GM21381 (cell line): Measurements from ENCODE around the gene ICAM1.
A peak's percentile ranks its signal among the peaks of the same experiment; 100 is the strongest.
"Not testable (repeated sequence)": the region's sequence is repeated elsewhere in the genome, so short reads cannot be mapped to it uniquely, and the experiment has no call there.

Experiments used
- ATAC-seq: cut with Tn5 transposase; IDR thresholded peaks from one replicate; pipeline ENCODE4 v1.9.1; 2021; ENCODE audit warnings: mild to moderate bottlenecking, moderate library complexity; ENCODE audit not compliant: unreplicated experiment

The ICAM1 gene

DNA sequence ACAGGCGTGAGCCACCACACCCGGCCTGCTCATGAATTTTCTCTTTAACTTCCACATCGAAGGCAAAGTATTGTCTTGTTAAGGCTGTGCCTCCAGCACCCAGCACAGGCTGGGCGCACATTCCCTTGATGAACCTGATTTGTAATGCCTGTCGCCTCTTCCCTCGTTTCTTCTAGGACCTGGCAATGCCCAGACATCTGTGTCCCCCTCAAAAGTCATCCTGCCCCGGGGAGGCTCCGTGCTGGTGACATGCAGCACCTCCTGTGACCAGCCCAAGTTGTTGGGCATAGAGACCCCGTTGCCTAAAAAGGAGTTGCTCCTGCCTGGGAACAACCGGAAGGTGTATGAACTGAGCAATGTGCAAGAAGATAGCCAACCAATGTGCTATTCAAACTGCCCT is 3.7 kb downstream of the ICAM1 start:
- no peak for ATAC-seq

DNA sequence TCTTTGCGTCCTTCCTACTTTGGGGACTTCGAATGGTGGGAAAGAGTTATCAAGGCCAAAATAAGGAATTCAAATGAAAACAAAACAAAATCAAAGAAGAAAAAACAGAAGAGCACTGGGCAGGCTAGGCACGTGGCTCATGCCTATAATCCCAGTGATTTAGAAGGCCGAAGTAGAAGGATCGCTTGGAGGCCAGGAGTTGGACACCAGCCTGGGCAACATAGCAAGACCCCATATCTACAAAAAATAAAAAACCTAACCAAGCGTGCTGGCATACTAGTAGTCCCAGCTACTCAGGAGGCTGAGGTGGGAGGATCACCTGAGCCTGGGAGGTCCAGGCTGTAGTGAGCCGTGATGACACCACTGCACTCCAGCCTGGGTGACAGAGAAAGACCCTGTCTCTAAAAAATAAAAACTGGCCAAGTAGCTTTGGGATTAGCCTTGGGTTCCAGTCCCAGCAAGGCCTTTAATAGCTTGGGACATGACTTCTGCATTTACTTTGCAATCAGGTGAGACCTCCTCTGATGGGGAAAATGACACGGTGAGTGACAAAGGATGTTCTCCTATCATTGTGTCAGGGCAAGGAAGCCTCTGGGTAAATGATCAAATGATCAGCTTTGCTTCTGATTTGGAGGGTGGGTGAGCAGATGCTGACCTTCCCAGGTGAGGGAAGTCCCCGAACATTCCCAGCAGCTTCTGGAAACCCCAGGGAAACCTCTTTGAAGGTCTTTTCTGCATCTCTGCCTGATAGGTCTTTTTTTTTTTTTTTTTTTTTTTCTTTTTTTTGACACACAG is 7.1 kb downstream of the ICAM1 start:
- no peak for ATAC-seq

DNA sequence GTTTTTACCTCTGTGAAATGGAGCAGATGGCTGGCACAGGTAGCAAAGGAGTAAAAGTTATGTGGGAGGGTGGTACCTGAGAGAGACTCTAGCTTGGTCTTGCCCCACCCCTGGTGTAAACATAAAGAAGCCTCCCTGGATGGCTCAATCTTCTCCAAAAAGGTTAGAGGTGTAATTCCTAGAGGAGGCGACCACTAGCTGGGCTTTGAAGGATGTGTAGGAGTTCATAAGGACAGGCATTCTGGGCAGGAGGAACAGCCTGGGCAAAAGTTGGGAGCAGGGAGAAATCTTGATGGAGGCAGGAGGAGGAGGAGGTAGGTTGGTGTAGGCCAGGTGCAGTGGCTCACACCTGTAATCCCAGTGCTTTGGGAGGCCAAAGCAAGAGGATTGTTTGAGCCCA is 8.0 kb downstream of the ICAM1 start:
- no peak for ATAC-seq

DNA sequence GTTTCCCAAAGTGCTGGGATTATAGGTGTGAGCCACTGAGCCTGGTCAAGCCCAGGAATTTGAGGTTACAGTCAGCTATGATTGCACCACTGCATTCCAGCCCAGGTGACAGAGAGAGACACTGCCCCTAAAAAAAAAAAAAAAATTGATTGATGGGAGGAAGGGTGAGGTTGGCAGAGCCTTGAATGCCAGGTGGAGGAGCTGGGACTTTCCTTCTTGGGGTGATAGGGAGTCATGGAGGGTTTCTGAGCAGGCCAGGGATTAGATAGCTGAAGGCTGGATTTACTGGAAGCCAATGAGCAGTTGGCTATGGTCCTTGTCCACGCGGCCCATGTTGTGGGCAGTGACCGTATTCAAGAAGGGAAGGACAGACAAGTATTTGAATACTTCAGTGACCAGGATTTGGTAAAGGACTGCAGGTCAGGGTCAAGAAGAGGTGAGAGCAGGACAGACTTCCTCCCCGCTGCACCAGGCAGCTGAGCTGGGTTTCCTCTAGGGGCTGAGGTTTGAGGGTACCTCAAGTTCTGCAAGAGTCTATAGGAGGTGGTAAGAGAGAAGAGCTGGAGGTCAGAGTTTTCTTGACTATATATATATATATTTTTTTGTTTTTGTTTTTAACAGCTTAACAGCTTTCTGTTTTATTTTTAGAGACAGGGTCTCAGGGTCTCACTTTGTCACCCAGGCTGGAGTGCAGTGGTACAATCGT is 9.0 kb downstream of the ICAM1 start:
- ATAC-seq: no peak

DNA sequence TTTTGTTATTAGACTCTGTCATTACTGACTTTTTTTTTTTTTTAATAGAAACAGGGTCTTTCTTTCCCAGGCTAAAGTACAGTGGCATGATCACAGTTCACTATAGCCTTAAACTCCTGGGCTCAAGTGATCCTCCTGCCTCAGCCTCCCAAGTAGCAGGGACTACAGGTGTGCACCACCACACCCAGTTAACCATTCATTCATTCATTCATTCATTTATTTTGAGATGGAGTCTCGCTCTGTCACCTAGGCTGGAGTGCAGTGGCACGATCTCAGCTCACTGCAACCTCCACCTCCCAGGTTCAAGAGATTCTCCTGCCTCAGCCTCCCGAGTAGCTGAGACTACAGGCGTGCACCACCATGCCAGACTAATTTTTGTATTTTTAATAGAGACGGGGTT is 11.1 kb downstream of the ICAM1 start:
- not testable (repeated sequence) for ATAC-seq

DNA sequence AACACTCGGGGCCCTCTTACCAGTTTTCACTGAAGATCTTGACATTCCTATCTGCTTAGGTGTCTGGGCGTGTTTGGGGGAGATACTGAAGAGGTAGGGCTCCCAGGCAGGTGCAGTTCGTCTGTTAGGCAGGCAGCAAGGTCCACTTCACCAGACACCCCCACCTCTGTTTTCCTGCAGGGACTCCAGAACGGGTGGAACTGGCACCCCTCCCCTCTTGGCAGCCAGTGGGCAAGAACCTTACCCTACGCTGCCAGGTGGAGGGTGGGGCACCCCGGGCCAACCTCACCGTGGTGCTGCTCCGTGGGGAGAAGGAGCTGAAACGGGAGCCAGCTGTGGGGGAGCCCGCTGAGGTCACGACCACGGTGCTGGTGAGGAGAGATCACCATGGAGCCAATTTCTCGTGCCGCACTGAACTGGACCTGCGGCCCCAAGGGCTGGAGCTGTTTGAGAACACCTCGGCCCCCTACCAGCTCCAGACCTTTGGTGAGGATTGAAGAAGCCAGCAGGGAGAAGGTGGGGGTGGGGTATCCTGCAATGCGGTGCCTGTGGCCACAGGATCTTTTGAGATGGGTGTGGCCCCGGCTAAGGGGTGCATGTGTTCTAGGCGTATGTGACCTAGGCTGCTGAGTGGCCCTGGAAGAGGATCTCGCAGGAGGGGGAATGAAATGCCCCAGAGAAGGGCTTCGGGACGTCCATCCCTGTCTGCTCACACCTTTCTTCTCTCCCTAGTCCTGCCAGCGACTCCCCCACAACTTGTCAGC is 12.6 kb downstream of the ICAM1 start:
- ATAC-seq: no peak

DNA sequence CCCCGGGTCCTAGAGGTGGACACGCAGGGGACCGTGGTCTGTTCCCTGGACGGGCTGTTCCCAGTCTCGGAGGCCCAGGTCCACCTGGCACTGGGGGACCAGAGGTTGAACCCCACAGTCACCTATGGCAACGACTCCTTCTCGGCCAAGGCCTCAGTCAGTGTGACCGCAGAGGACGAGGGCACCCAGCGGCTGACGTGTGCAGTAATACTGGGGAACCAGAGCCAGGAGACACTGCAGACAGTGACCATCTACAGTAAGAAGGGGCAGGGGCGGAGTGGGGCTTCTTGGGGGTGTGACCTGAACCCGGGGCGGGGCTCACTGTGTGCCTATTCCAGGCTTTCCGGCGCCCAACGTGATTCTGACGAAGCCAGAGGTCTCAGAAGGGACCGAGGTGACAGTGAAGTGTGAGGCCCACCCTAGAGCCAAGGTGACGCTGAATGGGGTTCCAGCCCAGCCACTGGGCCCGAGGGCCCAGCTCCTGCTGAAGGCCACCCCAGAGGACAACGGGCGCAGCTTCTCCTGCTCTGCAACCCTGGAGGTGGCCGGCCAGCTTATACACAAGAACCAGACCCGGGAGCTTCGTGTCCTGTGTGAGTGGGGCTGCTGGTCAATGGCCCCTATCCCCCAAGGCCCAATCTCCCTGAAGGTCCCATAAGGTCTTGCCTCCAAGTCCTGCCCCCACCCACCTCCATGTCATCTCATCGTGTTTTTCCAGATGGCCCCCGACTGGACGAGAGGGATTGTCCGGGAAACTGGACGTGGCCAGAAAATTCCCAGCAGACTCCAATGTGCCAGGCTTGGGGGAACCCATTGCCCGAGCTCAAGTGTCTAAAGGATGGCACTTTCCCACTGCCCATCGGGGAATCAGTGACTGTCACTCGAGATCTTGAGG is 13.4 kb downstream of the ICAM1 start:
- no peak for ATAC-seq

DNA sequence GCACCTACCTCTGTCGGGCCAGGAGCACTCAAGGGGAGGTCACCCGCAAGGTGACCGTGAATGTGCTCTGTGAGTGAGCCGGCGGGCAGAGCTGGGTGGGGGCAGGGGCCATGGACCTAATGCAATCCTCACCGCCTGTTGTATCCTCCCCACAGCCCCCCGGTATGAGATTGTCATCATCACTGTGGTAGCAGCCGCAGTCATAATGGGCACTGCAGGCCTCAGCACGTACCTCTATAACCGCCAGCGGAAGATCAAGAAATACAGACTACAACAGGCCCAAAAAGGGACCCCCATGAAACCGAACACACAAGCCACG is 14.0 kb downstream of the ICAM1 start:
- no peak for ATAC-seq

DNA sequence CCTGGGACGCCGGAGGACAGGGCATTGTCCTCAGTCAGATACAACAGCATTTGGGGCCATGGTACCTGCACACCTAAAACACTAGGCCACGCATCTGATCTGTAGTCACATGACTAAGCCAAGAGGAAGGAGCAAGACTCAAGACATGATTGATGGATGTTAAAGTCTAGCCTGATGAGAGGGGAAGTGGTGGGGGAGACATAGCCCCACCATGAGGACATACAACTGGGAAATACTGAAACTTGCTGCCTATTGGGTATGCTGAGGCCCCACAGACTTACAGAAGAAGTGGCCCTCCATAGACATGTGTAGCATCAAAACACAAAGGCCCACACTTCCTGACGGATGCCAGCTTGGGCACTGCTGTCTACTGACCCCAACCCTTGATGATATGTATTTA is 14.5 kb downstream of the ICAM1 start:
- ATAC-seq: no peak

DNA sequence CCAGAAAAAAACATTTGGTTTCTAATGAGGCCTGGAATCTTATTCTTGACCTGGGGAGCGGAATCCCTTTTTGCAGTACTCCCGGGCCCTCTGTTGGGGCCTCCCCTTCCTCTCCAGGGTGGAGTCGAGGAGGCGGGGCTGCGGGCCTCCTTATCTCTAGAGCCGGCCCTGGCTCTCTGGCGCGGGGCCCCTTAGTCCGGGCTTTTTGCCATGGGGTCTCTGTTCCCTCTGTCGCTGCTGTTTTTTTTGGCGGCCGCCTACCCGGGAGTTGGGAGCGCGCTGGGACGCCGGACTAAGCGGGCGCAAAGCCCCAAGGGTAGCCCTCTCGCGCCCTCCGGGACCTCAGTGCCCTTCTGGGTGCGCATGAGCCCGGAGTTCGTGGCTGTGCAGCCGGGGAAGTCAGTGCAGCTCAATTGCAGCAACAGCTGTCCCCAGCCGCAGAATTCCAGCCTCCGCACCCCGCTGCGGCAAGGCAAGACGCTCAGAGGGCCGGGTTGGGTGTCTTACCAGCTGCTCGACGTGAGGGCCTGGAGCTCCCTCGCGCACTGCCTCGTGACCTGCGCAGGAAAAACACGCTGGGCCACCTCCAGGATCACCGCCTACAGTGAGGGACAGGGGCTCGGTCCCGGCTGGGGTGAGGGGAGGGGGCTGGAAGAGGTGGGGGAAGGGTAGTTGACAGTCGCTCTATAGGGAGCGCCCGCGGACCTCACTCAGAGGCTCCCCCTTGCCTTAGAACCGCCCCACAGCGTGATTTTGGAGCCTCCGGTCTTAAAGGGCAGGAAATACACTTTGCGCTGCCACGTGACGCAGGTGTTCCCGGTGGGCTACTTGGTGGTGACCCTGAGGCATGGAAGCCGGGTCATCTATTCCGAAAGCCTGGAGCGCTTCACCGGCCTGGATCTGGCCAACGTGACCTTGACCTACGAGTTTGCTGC is 16.1 kb downstream of the ICAM1 start, which contains the start of gene ICAM4:
Gene ICAM4, plus strand, starts transcription at position 153 of the 935 bp plus-strand sequence. Its CDS starts 58 bp downstream, at position 211.
- no peak for ATAC-seq

DNA sequence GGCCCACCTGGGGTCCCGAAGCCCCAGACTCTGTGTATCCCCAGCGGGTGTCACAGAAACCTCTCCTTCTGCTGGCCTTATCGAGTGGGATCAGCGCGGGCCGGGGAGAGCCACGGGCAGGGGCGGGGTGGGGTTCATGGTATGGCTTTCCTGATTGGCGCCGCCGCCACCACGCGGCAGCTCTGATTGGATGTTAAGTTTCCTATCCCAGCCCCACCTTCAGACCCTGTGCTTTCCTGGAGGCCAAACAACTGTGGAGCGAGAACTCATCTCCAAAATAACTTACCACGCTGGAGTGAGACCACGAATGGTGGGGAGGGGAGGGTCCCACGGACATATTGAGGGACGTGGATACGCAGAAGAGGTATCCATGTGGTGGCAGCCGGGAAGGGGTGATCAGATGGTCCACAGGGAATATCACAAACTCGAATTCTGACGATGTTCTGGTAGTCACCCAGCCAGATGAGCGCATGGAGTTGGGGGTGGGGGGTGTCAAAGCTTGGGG is 17.8 kb downstream of the ICAM1 start:
- no peak for ATAC-seq

DNA sequence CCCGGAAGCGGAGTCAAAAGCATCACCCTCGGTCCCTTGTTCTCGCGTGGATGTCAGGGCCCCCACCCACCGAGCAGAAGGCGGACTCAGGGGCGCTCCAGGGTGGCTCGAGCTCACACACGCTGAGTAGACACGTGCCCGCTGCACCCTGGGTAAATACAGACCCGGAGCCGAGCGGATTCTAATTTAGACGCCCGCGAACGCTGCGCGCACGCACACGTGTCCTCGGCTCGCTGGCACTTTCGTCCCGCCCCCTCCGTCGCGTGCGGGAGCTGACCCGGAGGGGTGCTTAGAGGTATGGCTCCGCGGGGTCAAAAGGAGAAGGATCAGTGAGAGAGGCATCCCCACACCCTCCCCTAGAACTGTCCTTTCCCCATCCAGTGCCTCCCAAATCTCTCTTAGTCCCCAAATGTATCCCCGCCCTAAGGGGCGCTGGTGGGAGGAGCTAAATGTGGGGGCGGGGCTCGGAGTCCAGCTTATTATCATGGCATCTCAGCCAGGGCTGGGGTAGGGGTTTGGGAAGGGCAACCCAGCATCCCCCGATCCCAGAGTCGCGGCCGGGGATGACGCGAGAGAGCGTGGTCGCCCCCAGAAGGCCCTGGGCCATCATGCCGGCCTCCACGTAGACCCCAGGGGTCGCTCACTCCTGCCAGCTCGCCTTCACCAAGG is 18.4 kb downstream of the ICAM1 start:
- ATAC-seq: no peak

DNA sequence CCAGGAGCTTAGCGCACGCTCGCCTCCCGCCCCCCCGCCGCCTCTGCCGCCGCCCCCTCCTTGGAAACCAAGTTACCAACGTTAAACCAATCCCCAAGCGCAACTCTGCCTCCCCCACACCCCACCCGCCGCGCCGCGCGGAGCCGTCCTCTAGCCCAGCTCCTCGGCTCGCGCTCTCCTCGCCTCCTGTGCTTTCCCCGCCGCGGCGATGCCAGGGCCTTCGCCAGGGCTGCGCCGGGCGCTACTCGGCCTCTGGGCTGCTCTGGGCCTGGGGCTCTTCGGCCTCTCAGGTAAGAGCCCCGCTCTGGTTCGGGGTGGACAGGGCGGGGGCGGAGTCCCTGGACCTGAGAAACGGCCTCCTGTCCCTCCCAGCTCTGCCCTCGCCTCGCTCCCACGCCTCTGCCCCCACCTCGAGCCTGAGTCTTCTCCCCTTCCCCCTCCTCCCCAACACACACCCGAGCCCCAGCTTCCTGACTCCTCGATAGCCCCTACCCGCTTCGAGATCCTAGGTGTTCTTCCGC is 19.0 kb downstream of the ICAM1 start, which contains the start of gene ICAM5:
Gene ICAM5, plus strand, starts transcription at position 117 of the 521 bp plus-strand sequence. Its CDS starts 92 bp downstream, at position 209.
- ATAC-seq: no peak

DNA sequence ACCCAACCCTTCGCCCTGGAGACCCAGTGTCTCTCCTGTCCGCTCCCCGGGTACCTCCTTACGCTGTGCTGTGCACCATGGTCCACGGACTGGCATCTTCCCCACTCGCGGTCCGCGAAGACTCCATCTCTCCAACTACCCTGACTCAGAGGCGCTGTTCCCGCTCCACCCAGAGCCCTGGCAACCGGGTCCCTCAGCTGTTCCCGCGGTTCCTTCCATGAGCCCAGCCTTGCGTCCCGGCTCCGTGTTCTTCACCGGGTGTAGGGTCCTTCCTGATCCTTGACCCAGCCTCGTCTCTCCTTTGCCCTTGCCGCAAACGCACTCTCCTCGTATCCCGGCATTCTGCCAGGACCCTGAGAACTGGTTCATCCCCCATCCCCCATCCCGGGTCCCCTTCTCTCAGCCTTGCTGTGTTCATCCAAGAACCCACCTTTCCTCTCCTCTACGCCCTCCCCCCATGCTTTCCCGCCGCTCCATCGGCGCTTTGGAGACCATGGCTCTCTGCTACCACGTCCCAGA is 19.5 kb downstream of the ICAM1 start:
- ATAC-seq: no peak

DNA sequence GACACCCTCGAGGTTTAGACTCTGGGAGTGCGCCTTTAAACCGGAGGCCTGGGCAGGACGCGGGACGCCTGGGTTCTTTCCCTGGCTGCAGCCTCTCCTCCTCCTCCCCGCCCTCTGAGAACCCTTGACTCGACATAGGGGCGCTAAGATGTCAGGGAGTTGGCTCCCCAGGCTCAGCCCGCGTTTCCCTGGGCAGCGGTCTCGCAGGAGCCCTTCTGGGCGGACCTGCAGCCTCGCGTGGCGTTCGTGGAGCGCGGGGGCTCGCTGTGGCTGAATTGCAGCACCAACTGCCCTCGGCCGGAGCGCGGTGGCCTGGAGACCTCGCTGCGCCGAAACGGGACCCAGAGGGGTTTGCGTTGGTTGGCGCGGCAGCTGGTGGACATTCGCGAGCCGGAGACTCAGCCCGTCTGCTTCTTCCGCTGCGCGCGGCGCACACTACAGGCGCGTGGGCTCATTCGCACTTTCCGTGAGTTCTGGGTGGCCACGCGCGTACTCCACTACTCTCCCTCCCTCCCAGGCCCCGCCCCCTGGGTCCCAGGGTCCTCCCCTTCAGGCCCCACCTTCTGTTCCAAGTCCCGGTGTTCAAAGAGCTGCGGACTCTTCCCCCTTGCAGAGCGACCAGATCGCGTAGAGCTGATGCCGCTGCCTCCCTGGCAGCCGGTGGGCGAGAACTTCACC is 20.1 kb downstream of the ICAM1 start:
- no peak for ATAC-seq

DNA sequence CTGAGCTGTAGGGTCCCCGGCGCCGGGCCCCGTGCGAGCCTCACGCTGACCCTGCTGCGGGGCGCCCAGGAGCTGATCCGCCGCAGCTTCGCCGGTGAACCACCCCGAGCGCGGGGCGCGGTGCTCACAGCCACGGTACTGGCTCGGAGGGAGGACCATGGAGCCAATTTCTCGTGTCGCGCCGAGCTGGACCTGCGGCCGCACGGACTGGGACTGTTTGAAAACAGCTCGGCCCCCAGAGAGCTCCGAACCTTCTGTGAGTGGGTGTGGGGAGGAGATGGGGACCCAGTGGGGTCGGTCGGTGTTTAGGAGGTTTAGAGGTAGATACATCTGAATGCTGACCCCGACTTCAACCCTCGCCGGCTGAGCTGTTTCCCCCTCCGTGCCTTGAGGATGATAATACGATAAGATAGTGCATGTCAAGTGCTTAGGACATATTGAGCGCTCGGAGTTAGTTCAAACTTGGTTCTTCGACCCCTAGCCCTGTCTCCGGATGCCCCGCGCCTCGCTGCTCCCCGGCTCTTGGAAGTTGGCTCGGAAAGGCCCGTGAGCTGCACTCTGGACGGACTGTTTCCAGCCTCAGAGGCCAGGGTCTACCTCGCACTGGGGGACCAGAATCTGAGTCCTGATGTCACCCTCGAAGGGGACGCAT is 20.8 kb downstream of the ICAM1 start:
- no peak for ATAC-seq

DNA sequence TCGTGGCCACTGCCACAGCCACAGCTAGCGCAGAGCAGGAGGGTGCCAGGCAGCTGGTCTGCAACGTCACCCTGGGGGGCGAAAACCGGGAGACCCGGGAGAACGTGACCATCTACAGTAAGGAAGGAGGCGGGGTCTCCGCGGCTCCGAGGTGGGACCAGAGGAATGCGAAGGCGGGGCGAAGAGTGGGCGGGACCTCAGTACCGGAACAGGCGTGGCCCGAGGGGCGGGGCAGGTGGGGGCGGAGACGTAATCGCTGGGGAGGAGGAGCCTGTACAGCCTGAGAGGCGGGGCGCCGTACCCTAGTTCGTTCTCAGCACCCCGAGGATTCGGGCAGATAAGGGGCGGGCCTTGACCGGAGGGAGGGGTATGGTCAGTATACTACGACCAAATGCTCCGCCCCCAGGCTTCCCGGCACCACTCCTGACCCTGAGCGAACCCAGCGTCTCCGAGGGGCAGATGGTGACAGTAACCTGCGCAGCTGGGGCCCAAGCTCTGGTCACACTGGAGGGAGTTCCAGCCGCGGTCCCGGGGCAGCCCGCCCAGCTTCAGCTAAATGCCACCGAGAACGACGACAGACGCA is 21.4 kb downstream of the ICAM1 start:
- ATAC-seq: peak; percentile 40
